ENCODE measurements around the gene FTH1.
"Not testable (repeated sequence)": the region's sequence is repeated elsewhere in the genome, so short reads cannot be mapped to it uniquely, and the experiment has no call there.

FTH1 gene

DNA sequence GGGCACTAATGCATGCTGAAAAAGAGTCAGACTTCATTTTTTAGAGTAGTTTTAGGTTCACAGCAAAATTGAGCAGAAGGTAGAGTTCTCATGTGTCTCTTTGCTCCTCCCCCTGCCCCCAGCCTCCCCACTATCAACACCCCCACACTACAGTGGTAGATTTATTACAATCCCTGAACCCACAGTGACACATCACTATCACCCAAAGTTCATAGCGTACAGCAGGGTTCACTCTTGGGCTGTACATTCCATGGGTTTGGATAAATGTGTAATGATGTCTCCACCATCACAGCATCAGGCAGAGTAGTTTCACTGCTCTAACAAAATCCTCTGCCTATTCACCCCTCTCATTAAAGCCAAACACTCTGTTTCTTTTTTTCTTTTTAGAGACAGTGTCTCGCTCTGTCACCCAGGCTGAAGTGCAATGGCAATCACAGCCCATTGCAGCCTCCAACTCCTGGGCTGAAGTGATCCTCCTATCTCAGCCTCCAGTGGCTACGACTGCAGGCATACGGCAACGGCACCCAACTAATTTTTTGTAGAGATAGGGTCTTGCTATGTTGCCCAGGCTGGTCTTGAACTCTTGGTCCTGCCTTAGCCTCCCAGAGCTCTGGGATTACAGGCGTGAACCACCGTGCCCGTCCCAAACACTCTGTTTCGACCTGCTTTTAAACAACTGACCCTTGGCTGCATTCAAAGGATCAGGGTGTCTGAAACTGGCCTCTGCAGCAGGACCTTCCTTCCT is 13.2 kb downstream of the FTH1 start:
- TF ChIP-seq, protein P1, sequence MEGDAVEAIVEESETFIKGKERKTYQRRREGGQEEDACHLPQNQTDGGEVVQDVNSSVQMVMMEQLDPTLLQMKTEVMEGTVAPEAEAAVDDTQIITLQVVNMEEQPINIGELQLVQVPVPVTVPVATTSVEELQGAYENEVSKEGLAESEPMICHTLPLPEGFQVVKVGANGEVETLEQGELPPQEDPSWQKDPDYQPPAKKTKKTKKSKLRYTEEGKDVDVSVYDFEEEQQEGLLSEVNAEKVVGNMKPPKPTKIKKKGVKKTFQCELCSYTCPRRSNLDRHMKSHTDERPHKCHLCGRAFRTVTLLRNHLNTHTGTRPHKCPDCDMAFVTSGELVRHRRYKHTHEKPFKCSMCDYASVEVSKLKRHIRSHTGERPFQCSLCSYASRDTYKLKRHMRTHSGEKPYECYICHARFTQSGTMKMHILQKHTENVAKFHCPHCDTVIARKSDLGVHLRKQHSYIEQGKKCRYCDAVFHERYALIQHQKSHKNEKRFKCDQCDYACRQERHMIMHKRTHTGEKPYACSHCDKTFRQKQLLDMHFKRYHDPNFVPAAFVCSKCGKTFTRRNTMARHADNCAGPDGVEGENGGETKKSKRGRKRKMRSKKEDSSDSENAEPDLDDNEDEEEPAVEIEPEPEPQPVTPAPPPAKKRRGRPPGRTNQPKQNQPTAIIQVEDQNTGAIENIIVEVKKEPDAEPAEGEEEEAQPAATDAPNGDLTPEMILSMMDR (IDR thresholded peaks at IDR 0.05; ENCODE audit: insufficient read depth, low read length, poor library complexity, severe bottlenecking) = no peak
- no peak for TF ChIP-seq EZH2phosphoT487 (conservative IDR thresholded peaks at IDR 0.05; ENCODE audit: low read length)
- Histone ChIP-seq H3K36me3 (ENCODE audit: low read length) (no peaks in the 10 kb centered on the region), H3K9me2 (replicated peaks; ENCODE audit: insufficient read depth, low read length) (no peaks in the 10 kb centered on the region), H3K9me3 (ENCODE audit: insufficient read depth, low read length) (no peaks in the 10 kb centered on the region), H4K20me1 (ENCODE audit: low read depth, low read length) (no peaks in the 10 kb centered on the region), H3K27ac (ENCODE audit: low read depth, low read length) (no peak overlapping the region), H3K27me3 (ENCODE audit: low read length) (no peaks in the 10 kb centered on the region), H3F3A (ENCODE audit: insufficient read depth) (no peaks in the 10 kb centered on the region), H3K4me2 (ENCODE audit: low read depth, low read length, poor library complexity, severe bottlenecking) (no peak overlapping the region), H3K4me3 (ENCODE audit: insufficient read depth, low read length, poor library complexity, severe bottlenecking) (no peak overlapping the region), H3K79me2 (ENCODE audit: insufficient read depth, low read length) (no peaks in the 10 kb centered on the region), H2AFZ (ENCODE audit: low read depth, low read length, severe bottlenecking) (no peak overlapping the region), H3K9ac (ENCODE audit: low read length) (no peak overlapping the region)

DNA sequence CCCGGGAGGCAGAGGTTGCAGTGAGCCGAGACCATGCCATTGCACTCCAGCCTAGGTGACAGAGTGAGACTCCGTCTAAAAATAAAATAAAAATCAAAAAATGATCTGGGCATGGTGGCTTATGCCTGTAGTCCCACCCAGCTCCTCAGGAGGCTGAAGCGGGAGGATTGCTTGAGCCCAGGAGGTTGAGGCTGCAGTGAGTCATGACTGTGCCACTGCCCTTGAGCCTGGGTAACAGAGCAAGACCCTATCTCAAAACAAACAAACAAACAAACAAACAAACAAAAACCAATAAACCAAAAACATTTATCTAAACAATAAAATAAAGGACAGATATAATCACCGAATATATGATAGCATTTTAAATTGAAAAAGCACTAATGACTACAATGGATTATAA is 13.8 kb downstream of the FTH1 start:
- H3K4me3 ChIP-seq (ENCODE audit: insufficient read depth, low read length, poor library complexity, severe bottlenecking); H3K79me2 ChIP-seq (ENCODE audit: insufficient read depth, low read length); H4K20me1 ChIP-seq (ENCODE audit: low read depth, low read length); H3K9me2 ChIP-seq (replicated peaks; ENCODE audit: insufficient read depth, low read length); H3K4me2 ChIP-seq (ENCODE audit: low read depth, low read length, poor library complexity, severe bottlenecking); H3K27ac ChIP-seq (ENCODE audit: low read depth, low read length); H2AFZ ChIP-seq (ENCODE audit: low read depth, low read length, severe bottlenecking); H3F3A ChIP-seq (ENCODE audit: insufficient read depth); H3K36me3 ChIP-seq (ENCODE audit: low read length); H3K9ac ChIP-seq (ENCODE audit: low read length); H3K27me3 ChIP-seq (ENCODE audit: low read length); H3K9me3 ChIP-seq (ENCODE audit: insufficient read depth, low read length): not testable (repeated sequence)

DNA sequence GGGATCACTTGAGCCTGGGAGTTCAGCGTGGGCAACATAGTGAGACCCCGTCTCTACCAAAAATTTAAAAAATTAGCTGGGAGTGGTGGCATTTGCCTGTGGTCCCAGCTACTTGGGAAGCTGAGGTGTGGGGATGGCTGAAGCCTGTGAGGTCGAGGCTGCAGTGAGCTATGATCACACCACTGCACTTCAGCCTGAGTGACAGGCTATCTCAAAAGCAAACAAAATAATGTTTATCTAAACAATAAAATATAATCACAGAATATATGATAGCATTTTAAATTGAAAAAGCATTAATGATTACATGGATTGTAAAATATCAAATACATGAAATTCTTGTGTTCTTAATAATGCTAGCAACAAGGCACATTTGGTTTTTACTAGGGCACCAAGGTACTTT is 14.6 kb downstream of the FTH1 start:
- Histone ChIP-seq H2AFZ (ENCODE audit: low read depth, low read length, severe bottlenecking) (no peak overlapping the region), H3K36me3 (ENCODE audit: low read length) (no peaks in the 10 kb centered on the region), H3K9ac (ENCODE audit: low read length) (no peak overlapping the region), H3K9me3 (ENCODE audit: insufficient read depth, low read length) (no peaks in the 10 kb centered on the region), H3K4me3 (ENCODE audit: insufficient read depth, low read length, poor library complexity, severe bottlenecking) (no peak overlapping the region), H3K9me2 (replicated peaks; ENCODE audit: insufficient read depth, low read length) (no peaks in the 10 kb centered on the region), H3K4me2 (ENCODE audit: low read depth, low read length, poor library complexity, severe bottlenecking) (no peak overlapping the region), H3K27me3 (ENCODE audit: low read length) (no peaks in the 10 kb centered on the region), H4K20me1 (ENCODE audit: low read depth, low read length) (no peaks in the 10 kb centered on the region), H3K79me2 (ENCODE audit: insufficient read depth, low read length) (no peaks in the 10 kb centered on the region), H3K27ac (ENCODE audit: low read depth, low read length) (no peak overlapping the region), H3F3A (ENCODE audit: insufficient read depth) (no peaks in the 10 kb centered on the region)
- TF ChIP-seq, protein P1 (IDR thresholded peaks at IDR 0.05; ENCODE audit: insufficient read depth, low read length, poor library complexity, severe bottlenecking) = no peak
- TF ChIP-seq EZH2phosphoT487 (conservative IDR thresholded peaks at IDR 0.05; ENCODE audit: low read length) = no peak

DNA sequence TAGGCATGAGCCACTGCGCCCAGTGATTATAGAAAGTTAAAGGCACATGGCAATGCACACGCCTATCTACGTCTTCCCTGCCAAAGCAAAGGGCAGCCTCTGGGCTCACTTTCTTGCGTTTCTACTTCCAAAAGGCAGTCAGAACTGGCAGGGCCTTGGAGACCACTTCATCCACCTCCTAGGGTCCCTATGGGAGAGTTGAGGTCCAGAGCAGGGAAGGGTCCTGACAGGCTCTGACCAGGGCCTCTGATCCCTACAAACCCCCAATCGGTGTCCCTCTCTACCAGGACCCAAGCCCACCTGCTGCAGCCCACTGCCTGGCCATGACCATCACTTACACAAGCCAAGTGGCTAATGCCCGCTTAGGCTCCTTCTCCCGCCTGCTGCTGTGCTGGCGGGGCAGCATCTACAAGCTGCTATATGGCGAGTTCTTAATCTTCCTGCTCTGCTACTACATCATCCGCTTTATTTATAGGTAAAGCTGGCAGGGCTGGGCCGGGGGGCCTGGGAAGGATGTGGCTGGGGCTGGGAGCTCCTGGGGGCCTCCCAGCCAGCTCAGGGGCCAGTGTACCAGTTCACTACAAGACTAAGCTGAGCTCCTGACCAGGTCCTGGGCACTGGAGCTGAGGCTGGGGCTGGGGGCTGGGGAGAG is 15.8 kb downstream of the FTH1 start:
- no peaks in the 10 kb centered on the region for H3K9me3 ChIP-seq (ENCODE audit: insufficient read depth, low read length)
- H3K27me3 ChIP-seq (ENCODE audit: low read length) = no peaks in the 10 kb centered on the region
- H3K79me2 ChIP-seq (ENCODE audit: insufficient read depth, low read length) = no peaks in the 10 kb centered on the region
- H3K4me3 ChIP-seq (ENCODE audit: insufficient read depth, low read length, poor library complexity, severe bottlenecking) = no peak overlapping the region
- H4K20me1 ChIP-seq (ENCODE audit: low read depth, low read length) = no peaks in the 10 kb centered on the region
- no peak overlapping the region for H2AFZ ChIP-seq (ENCODE audit: low read depth, low read length, severe bottlenecking)
- no peak overlapping the region for H3K9ac ChIP-seq (ENCODE audit: low read length)
- H3K27ac ChIP-seq (ENCODE audit: low read depth, low read length) = no peak overlapping the region
- TF ChIP-seq, protein P1 (IDR thresholded peaks at IDR 0.05; ENCODE audit: insufficient read depth, low read length, poor library complexity, severe bottlenecking) = no peak
- TF ChIP-seq EZH2phosphoT487 (conservative IDR thresholded peaks at IDR 0.05; ENCODE audit: low read length) = no peak
- H3K36me3 ChIP-seq (ENCODE audit: low read length) = no peaks in the 10 kb centered on the region
- H3K4me2 ChIP-seq (ENCODE audit: low read depth, low read length, poor library complexity, severe bottlenecking) = no peak overlapping the region
- no peaks in the 10 kb centered on the region for H3F3A ChIP-seq (ENCODE audit: insufficient read depth)
- H3K9me2 ChIP-seq (replicated peaks; ENCODE audit: insufficient read depth, low read length) = no peaks in the 10 kb centered on the region
